ENCODE data around the gene CDY2A. TPM values are rescaled to one million over a fixed set of nuclear protein-coding genes. Genes with fewer than 3 reads are reported as not detected.
"Not testable (repeated sequence)": the region's sequence is repeated elsewhere in the genome, so short reads cannot be mapped to it uniquely, and the experiment has no call there.

CDY2A gene, protein sequence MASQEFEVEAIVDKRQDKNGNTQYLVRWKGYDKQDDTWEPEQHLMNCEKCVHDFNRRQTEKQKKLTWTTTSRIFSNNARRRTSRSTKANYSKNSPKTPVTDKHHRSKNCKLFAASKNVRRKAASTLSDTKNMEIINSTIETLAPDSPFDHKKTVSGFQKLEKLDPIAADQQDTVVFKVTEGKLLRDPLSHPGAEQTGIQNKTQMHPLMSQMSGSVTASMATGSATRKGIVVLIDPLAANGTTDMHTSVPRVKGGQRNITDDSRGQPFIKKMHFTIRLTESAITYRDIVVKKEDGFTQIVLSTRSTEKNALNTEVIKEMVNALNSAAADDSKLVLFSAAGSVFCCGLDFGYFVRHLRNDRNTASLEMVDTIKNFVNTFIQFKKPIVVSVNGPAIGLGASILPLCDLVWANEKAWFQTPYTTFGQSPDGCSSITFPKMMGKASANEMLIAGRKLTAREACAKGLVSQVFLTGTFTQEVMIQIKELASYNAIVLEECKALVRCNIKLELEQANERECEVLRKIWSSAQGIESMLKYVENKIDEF
- total RNA-seq (2014; rRNA removed; shearing (Covaris generic); ENCODE audit: low replicate concordance): not detected in 2 replicates

GRCh38 chrY:18025487-18025886 lies at the start of gene CDY2A:
TSS of gene CDY2A (plus strand) at chrY:18025787. CDS start at chrY:18026115, 328 bp downstream.
- not testable (repeated sequence) for DNase-seq, H3K9me3 ChIP-seq, H3K27me3 ChIP-seq, H3K36me3 ChIP-seq, H3K4me3 ChIP-seq

DNA sequence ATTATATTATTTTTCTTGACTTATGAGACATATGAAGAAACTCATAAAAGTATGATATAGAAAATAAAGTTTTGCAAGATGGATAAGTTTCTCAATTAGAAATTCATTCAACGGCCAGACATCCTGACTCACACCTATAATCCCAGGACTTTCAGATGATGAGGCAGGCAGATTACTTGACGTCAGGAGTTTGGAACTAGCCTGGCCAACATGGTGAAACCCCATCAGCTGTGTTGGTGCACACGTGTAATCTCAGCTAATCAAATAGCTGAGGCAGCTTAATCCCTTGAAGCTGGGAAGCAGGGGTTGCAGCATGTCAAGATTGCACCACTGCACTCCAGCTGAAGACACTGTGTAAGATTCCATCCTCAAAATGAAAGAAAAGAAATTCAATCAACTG lies 28.0 kb upstream of the CDY2A start:
- H3K9me3 ChIP-seq, H3K4me3 ChIP-seq, DNase-seq, H3K36me3 ChIP-seq, H3K27me3 ChIP-seq: not testable (repeated sequence)

DNA sequence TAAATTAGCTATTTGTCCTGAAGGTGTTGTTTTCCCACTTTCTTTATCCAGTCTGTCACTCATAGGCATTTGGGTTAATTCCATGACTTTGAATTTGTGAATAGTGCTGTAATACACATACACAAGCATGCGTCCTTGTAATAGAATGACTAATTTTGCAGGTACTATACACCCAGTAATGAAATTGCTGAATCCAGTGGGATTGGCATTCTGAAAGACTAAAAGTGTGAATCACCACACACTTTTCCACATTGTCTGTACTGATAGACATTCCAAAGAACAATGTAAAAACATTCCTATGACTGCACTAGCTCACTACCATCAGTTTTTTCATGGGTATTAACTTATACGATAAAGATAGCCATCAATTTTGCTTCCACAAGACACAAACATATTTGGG lies 27.3 kb upstream of the CDY2A start:
- not testable (repeated sequence) for DNase-seq, H3K27me3 ChIP-seq, H3K9me3 ChIP-seq, H3K4me3 ChIP-seq, H3K36me3 ChIP-seq

GRCh38 chrY:18023897-18024296 lies 1.7 kb upstream of the CDY2A start:
- H3K4me3 ChIP-seq, DNase-seq, H3K36me3 ChIP-seq, H3K27me3 ChIP-seq, H3K9me3 ChIP-seq: not testable (repeated sequence)

GRCh38 chrY:18028845-18029244 lies 3.3 kb downstream of the CDY2A start:
- DNase-seq, H3K27me3 ChIP-seq, H3K9me3 ChIP-seq, H3K36me3 ChIP-seq, H3K4me3 ChIP-seq: not testable (repeated sequence)

- H3K9me3 ChIP-seq, H3K36me3 ChIP-seq, H3K4me3 ChIP-seq, DNase-seq, H3K27me3 ChIP-seq: not testable (repeated sequence)
Measured at GRCh38 chrY:18030178-18030577, 4.6 kb downstream of the CDY2A start.

GRCh38 chrY:18034100-18034814 lies 8.7 kb downstream of the CDY2A start:
- not testable (repeated sequence) for H3K27me3 ChIP-seq, DNase-seq, H3K4me3 ChIP-seq, H3K9me3 ChIP-seq, H3K36me3 ChIP-seq

DNA sequence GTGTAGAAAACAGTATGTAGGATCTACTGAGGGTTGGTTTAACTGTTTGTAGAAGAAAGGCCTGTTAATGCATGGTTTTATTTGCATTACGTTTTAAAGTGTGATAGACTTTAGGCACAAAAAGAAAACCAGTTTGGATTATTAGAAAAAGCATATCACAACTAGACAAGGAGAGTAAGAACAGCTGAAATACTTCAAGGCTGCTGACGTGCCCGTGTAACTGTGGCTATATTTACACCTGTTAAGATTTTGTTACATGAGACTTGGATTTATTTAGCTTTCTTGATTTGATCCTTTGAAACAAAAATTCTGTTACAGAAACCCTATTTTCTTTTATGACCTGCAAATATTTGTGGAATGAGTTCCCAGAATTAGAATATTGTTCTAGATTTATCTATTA lies 9.3 kb downstream of the CDY2A start:
- not testable (repeated sequence) for H3K27me3 ChIP-seq, H3K9me3 ChIP-seq, DNase-seq, H3K4me3 ChIP-seq, H3K36me3 ChIP-seq

- not testable (repeated sequence) for H3K36me3 ChIP-seq, H3K27me3 ChIP-seq, DNase-seq, H3K9me3 ChIP-seq, H3K4me3 ChIP-seq
Measured at GRCh38 chrY:18044990-18045389, 19.4 kb downstream of the CDY2A start.

DNA sequence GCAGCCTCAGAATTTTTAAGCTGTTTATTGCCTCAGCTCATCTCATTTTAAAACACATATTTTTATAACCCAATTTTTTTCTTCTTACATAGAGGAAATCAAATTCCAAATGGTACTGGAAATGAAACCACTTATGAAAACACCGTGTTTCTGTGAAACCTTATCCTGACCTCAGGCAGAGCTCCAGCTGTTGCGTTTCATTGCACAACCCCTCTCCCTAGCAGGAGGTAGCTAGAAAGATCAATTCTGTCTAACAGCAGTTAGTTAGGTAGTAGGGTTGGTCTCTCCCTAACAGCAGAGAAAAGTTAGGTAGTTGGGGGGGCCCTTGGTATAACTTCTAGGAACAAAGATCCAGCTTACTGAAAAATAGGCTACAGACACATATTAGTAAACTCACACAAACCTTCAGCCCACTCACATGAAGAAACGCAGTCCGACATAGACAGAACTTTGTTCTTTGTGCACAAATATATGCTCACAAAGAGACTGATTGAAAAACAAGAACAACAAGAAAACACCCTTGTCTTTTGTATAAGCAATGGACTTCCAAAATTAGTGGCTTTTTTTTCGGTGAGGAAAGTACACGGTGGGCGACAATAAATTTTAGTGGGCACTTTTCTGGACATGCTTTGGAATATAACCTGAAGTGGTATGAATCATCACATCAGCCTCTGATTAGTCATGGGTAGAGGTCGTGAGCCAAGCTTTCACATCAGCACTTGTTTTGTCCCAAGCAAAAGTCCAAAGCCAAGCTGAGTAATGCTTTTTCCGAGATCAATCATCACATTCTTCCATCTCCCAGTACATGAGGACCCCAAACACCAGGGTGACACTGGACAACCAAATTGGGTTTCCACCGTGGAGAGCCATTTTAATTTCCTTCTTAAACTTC lies 22.8 kb downstream of the CDY2A start:
- H3K9me3 ChIP-seq, H3K36me3 ChIP-seq, H3K4me3 ChIP-seq, H3K27me3 ChIP-seq, DNase-seq: not testable (repeated sequence)

- not testable (repeated sequence) for H3K4me3 ChIP-seq, DNase-seq, H3K27me3 ChIP-seq, H3K9me3 ChIP-seq, H3K36me3 ChIP-seq
Measured at GRCh38 chrY:18049061-18049460, 23.5 kb downstream of the CDY2A start.

- not testable (repeated sequence) for H3K4me3 ChIP-seq, H3K36me3 ChIP-seq, H3K27me3 ChIP-seq, H3K9me3 ChIP-seq, DNase-seq
Measured at GRCh38 chrY:18056473-18056872, 30.9 kb downstream of the CDY2A start.

GRCh38 chrY:18073464-18073863 lies 47.9 kb downstream of the CDY2A start:
- H3K9me3 ChIP-seq, H3K36me3 ChIP-seq, DNase-seq, H3K4me3 ChIP-seq, H3K27me3 ChIP-seq: not testable (repeated sequence)

Other genes with a start within 250 kb of the CDY2A start
- not detected in 2 replicates for gene CDY2B, start 145.6 kb upstream of the CDY2A start, total RNA-seq (2014; rRNA removed; shearing (Covaris generic); ENCODE audit: low replicate concordance)

All from MG63 (cell line).